Cerebellar cortex (tissue), 1 donor: ENCODE data around the gene NTF4.
"Not testable (repeated sequence)": the region's sequence is repeated elsewhere in the genome, so short reads cannot be mapped to it uniquely, and the experiment has no call there.

ENCODE experiments used
- DNase-seq: peaks from one replicate; pipeline ENCODE4 v3.0.0-alpha.2; 2015; ENCODE audit warnings: low spot score

The NTF4 gene

DNA sequence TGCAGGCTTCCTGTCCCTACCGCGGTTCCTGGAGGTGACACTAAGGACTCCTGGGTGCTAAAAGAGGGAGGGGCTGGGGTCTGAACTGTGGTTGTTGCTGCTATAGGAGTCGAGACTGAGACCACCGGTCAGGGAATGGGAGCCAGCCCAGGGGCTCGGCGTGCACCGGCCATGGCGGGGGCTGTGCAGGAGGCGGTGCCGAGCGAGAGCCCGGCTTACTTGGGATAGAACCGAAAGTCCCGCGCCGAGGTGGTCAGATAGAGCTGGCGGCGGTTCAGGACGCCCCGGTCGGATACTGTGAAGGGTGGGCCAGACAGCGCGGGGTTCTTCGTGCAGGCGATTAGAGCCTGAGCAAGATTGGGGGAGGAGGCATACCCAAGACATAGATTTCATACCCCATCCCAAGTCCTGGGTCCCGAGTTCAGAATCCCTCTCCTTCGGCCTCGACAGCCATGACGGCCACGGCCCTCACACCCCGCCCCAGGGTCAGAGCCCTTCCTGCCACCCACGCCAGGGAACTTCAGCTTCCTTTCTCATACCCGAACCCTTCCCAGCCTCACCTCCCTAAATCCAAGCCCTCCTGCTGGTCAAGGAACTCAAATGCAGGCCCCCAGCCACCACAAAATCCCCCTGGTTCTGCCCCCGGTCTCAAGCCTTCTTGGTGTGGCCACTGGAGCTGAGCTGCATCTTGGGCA, 7.6 kb downstream of the NTF4 start:
- not testable (repeated sequence) for DNase-seq

DNA sequence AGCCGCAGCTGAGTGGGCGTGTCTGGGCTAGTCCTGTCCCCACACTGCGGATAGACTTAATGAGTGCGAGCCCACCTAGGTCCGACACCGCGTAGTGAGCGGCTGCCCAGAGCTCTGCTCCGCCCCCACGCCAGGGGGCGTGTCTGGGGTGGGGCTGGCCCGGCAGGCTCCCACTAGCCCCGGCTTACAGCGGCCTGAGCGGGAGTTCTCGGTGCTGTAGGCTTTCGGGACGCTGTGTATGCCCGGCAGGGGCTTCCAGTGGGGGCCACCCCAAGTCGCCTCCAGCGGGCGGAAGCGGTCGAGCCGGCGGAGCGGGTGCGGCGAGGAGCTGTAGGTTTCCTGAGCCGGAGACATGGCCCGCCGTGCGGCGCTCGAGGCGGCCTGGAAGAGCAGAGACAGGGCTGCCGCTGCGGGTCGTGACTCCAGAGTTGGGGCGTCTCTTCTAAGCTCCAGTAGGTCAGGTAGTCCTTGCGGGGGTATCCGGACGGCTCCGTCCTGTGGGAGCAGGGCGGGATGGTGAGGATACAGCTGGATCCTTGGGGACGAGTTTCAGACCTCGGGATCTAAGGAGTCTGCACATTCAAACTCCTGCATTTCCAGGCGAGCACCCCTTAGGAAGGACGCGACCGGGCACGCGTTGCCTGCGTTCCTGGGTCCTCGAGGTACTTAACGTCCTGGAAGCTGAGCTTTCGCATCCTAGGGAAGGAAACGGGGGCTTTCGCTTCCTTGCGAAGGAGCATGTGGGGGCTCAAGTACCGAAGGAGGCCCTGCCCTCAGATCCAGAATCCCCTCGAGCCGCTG, 8.3 kb downstream of the NTF4 start:
- DNase-seq, result no peak

DNA sequence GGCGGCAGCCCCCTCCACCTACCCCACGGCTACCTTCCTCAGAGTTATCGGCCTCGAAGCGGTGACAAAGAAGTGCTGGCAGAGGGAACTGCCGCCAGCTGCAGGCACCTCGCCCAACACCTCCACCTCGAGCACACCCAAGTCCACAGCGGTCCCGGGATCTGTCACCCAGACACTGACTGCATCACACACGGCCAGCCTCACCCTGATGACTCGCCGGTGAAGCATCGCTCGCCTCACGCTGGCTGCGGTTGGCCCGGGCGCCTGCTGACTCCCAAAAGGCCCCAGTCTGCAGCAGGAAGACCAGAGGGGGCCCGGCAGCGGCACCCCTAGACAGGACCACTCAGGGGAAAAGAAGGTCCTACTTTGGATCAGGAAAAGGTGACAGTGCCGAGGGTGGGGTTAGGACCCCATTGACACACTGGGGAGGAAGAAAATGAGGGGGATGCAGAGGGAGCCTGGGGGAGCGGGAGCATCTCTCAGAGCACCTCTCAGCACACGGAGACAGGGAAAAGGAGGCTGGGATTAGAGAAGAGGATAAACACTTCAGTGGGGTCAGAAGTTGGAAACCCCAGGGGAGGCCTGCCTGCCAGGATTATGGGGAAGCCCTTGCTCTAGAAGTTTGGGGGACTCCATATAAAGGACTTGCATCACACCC, 14.1 kb downstream of the NTF4 start:
- DNase-seq, result not testable (repeated sequence)

DNA sequence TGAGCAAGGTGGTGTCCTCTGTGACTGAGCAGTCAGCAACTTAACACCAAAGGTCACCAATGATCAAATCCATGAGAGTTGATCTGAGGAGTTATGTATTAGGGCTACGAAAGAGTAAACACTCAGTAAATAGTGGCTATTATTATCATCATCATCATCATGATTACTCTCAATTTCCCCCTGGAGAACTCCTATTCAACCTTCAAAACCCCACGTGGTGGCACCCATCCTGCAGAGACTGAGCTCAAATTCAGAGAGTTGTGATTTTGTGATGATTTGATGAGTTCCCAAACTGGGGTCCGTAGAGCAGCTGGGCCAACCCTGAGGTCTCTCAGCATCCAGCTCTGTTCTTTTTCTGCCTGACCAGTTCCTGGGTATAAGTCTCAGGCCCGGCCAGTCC, 14.8 kb downstream of the NTF4 start:
- not testable (repeated sequence) for DNase-seq

DNA sequence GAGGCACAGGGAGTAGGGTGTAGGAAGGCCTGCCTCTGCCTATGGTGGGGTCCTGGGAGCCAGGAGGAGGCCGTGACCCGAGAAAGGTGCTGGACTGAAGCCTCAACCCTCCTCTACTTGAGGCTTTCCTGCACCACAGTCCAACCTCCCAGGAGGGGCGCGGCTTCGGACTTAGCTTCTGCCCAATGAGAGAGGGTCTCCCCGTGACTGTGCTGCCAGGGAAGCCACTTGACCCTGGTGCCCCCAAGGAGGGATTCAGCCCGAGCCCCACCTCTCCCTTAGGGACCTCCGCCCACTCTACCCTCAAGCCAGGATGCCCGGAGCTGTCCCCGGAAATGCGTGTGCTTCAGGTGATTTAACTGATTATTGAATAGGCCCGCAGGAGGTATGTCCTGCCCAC, 15.6 kb downstream of the NTF4 start, which contains the start of gene CGB8:
TSS of gene CGB8 (minus strand) at position 101 of the 400 bp plus-strand sequence. CDS start 372 bp downstream, outside the sequence.
- not testable (repeated sequence) for DNase-seq

DNA sequence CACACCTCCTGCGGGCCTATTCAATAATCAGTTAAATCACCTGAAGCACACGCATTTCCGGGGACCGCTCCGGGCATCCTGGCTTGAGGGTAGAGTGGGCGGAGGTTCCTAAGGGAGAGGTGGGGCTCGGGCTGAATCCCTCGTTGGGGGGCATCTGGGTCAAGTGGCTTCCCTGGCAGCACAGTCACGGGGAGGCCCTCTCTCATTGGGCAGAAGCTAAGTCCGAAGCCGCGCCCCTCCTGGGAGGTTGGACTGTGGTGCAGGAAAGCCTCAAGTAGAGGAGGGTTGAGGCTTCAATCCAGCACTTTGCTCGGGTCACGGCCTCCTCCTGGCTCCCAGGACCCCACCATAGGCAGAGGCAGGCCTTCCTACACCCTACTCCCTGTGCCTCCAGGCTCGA, 21.1 kb downstream of the NTF4 start, which contains the start of gene CGB5:
TSS of gene CGB5 (plus strand) at position 301 of the 400 bp plus-strand sequence. CDS start 362 bp downstream, outside the sequence.
- DNase-seq, result not testable (repeated sequence)

DNA sequence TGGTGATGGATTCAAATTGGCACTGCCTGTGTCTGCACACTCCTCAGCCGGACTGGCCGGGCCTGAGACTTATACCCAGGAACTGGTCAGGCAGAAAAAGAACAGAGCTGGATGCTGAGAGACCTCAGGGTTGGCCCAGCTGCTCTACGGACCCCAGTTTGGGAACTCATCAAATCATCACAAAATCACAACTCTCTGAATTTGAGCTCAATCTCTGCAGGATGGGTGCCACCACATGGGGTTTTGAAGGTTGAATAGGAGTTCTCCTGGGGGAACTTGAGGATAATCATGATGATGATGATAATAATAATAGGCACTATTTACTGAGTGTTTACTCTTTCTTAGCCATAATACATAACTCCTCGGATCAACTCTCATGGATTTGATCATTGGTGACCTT, 22.0 kb downstream of the NTF4 start:
- DNase-seq, result not testable (repeated sequence)

DNA sequence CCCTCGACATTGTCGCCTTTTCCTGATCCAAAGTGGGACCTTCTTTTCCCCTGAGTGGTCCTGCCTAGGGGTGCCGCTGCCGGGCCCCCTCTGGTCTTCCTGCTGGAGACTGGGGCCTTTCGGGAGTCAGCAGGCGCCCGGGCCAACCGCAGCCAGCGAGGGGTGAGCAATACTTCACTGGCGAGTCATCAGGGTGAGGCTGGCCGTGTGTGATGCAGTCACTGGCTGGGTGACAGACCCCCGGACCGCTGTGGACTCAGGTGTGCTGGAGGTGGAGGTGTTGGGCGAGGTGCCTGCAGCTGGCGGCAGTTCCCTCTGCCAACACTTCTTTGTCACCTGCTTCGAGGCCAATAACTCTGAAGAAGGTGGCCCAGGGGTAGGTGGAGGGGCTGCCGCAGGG, 22.4 kb downstream of the NTF4 start:
- DNase-seq, result no peak

DNA sequence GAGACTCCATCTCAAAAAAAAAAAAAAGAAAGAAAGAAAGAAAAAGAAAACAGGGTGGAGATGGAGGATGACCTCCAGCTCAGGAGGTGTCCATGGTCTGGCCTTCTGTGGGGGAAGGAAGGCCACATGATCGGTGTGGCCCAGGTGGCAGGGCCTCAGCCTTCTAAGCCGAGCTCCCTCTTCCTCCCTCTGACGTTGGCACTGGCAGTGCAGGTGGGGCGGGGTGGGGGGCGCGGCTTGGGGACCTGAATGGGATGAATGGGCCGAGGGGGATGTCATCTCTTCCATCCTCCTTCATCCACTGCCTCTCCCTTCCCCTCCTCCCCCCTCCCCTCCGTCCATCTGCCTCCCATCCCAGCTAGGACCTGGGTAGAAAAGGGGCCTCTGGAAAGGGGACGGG, 24.9 kb downstream of the NTF4 start:
- not testable (repeated sequence) for DNase-seq

DNA sequence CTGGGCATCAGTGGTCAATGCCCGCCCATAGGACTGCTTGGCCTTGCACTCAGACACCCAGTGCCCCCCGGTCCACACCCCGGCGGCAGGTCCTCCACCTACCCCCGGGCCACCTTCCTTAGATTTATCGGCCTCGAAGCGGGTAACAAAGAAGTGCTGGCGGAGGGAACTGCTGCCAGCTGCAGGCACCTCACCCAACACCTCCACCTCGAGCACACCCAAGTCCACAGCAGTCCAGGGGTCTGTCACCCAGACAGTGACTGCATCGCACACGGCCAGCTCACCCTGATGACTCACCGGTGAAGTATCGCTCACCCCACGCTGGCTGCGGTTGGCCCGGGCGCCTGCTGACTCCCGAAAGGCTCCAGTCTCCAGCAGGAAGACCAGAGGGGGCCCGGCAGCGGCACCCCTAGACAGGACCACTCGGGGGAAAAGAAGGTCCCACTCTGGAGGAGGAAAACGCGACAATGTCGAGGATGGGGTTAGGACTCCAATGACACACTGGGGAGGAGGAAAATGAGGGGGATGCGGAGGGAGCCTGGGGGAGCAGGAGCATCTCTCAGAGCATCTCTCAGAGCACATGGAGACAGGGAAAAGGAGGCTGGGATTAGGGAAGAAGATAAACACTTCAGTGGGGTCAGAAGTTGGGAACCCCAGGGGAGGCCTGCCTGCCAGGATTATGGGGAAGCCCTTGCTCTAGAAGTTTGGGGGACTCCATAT, 25.9 kb downstream of the NTF4 start:
- not testable (repeated sequence) for DNase-seq

DNA sequence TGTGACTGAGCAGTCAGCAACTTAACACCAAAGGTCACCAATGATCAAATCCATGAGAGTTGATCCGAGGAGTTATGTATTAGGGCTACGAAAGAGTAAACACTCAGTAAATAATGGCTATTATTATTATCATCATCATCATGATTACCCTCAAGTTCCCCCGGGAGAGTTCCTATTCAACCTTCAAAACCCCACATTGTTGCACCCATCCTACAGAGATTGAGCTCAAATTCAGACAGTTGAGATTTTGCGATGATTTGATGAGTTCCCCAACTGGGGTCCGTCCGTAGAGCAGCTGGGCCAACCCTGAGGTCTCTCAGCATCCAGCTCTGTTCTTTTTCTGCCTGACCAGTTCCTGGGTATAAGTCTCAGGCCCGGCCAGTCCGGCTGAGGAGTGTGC, 26.5 kb downstream of the NTF4 start:
- not testable (repeated sequence) for DNase-seq

DNA sequence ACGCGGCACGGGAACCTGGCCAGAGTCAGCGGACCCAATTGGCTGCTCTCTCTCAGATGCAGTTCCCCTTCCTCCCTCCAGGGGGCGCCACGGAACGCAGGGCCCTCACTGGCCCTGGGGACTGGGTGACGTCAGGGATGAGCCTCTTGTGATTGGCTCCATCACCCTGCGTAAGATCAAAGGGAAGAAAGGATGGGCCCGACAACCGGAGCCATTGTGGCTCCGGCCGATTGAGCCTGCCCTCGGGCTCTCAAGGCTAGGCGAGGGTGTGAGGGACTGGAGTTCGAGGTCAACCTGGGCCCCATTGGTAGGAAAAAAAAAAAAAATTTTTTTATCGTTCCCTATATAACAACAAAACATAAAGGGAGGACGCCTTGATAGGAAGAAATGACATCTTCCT, 27.8 kb downstream of the NTF4 start, which contains the start of gene CGB1:
TSS of gene CGB1 (minus strand) at position 81 of the 400 bp plus-strand sequence. CDS start 184 bp downstream, outside the sequence.
- not testable (repeated sequence) for DNase-seq

DNA sequence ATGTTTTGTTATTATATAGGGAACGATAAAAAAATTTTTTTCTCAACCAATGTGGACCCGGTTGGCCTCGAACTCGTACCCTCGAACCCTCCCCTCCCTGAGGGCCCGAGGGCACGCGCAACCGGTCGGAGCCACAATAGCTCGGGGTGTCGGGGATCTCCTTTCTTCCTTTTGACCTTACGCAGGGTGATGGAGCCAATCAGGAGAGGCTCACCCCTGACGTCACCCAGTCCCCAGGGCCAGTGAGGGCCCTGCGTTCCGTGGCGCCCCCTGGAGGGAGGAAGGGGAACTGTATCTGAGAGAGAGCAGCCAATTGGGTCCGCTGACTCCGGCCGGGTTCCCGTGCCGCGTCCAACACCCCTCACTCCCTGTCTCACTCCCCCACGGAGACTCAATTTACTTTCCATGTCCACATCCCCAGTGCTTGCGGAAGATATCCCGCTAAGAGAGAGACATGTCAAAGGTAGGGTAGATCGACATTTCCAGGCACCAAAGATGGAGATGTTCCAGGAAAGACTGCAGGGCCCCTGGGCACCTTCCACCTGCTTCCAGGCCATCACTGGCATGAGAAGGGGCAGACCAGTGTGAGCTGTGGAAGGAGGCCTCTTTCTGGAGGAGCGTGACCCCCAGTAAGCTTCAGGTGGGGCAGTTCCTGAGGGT, 32.8 kb downstream of the NTF4 start, which contains the start of gene CGB2:
TSS of gene CGB2 (plus strand) at position 249 of the 660 bp plus-strand sequence. CDS start at position 455, 206 bp downstream.
- not testable (repeated sequence) for DNase-seq

DNA sequence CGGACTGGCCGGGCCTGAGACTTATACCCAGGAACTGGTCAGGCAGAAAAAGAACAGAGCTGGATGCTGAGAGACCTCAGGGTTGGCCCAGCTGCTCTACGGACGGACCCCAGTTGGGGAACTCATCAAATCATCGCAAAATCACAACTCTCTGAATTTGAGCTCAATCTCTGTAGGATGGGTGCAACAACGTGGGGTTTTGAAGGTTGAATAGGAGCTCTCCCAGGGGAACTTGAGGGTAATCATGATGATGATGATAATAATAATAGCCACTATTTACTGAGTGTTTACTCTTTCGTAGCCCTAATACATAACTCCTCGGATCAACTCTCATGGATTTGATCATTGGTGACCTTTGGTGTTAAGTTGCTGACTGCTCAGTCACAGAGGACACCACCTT, 34.3 kb downstream of the NTF4 start:
- DNase-seq, result not testable (repeated sequence)

DNA sequence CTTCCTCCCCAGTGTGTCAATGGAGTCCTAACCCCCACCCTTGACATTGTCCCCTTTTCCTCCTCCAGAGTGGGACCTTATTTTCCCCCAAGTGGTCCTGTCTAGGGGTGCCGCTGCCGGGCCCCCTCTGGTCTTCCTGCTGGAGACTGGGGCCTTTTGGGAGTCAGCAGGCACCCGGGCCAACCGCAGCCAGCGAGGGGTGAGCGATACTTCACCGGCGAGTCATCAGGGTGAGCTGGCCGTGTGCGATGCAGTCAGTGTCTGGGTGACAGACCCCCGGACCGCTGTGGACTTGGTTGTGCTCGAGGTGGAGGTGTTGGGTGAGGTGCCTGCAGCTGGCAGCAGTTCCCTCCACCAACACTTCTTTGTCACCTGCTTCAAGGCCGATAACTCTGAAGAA, 34.9 kb downstream of the NTF4 start:
- DNase-seq, result not testable (repeated sequence)

DNA sequence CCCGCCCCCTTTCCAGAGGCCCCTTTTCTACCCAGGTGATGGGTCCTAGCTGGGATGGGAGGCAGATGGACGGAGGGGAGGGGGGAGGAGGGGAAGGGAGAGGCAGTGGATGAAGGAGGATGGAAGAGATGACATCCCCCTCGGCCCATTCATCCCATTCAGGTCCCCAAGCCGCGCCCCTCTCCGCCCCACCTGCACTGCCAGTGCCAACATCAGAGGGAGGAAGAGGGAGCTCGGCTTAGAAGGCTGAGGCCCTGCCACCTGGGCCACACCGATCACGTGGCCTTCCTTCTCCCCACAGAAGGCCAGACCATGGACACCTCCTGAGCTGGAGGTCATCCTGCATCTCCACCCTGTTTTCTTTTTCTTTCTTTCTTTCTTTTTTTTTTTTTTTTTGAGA, 35.9 kb downstream of the NTF4 start:
- DNase-seq, result not testable (repeated sequence)

DNA sequence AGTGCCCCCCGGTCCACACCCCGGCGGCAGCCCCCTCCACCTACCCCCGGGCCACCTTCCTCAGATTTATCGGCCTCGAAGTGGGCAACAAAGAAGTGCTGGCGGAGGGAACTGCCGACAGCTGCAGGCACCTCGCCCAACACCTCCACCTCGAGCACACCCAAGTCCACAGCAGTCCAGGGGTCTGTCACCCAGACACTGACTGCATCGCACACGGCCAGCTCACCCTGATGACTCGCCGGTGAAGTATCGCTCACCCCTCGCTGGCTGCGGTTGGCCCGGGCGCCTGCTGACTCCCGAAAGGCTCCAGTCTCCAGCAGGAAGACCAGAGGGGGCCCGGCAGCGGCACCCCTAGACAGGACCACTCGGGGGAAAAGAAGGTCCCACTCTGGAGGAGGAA, 39.0 kb downstream of the NTF4 start:
- not testable (repeated sequence) for DNase-seq

DNA sequence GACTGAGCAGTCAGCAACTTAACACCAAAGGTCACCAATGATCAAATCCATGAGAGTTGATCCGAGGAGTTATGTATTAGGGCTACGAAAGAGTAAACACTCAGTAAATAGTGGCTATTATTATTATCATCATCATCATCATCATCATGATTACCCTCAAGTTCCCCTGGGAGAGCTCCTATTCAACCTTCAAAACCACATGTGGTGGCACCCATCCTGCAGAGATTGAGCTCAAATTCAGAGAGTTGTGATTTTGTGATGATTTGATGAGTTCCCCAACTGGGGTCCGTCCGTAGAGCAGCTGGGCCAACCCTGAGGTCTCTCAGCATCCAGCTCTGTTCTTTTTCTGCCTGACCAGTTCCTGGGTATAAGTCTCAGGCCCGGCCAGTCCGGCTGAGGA, 39.5 kb downstream of the NTF4 start:
- not testable (repeated sequence) for DNase-seq

DNA sequence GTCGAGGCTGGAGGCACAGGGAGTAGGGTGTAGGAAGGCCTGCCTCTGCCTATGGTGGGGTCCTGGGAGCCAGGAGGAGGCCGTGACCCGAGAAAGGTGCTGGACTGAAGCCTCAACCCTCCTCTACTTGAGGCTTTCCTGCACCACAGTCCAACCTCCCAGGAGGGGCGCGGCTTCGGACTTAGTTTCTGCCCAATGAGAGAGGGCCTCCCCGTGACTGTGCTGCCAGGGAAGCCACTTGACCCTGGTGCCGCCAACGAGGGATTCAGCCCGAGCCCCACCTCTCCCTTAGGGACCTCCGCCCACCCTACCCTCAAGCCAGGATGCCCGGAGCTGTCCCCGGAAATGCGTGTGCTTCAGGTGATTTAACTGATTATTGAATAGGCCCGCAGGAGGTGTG, 40.4 kb downstream of the NTF4 start, which contains the start of gene CGB3:
TSS of gene CGB3 (minus strand) at position 101 of the 400 bp plus-strand sequence. CDS start 362 bp downstream, outside the sequence.
- not testable (repeated sequence) for DNase-seq

DNA sequence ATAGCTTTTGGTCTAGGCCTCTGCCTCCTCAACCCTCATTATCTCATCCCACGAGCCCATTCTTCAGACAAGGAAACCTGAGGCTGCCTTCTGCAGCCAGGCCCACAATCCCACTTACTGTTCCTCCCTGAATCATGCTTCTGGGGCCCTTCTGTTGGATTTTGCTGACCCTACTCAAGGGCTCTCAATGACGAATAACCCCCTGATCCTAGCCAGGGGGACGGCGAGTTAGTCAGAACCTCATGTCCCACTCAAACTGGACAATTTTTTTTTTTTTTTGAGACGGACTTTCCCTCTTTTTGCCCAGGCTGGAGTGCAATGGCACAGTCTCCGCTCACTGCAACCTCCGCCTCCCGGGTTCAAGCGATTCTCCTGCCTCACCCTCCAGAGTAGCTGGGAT, 42.5 kb downstream of the NTF4 start:
- no peak for DNase-seq
